ENCODE results near the gene ACOXL.

ACOXL gene

DNA sequence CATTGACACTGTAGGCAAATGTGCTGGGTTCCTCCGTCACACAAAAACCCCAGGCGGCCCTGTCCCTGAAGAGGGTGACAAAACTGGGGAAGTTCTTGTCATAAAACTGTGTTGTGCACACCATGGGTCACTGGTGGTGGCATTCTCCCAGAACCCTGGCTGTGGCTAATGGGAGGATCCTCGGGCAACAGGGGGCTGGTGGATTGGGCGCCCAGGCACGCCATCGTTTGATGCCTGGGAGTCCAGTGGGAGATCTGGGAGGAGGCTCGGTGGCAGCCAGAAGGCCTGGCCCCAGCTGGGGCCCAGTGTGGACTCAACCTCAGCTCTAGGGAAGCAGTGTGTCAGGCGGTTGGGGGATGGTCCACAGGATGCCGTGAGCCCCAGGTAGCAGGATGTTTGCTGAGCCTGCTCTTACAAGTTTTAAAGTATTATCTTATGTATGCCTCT lies 140.7 kb downstream of the ACOXL start:
- Histone ChIP-seq H3K4ac (ENCODE audit: low read depth, low read length) (no peak overlapping the region), H3K23ac (ENCODE audit: low read length) (no peak overlapping the region), H3K4me3 (ENCODE audit: low read depth, low read length) (no peak overlapping the region), H3K27ac (ENCODE audit: low read depth, low read length) (no peak overlapping the region), H3K9me3 (ENCODE audit: insufficient read depth, low read depth, low read length) (peaks cover 2% of the 10 kb centered on the region), H3K14ac (ENCODE audit: low read length) (no peak overlapping the region), H3K4me1 (ENCODE audit: control insufficient read depth in 1 of 2, insufficient read depth in 2 of 2, low read length in 2 of 2) (peaks cover 3 to 10% of the 10 kb centered on the region in 2 experiments), H2BK5ac (ENCODE audit: low read depth, low read length, poor library complexity) (no peak overlapping the region), H4K91ac (ENCODE audit: low read depth, low read length) (no peak overlapping the region), H4K12ac (ENCODE audit: low read depth, low read length) (no peak overlapping the region), H2BK120ac (ENCODE audit: insufficient read depth, low read length, poor library complexity) (no peak overlapping the region), H2BK12ac (ENCODE audit: low read length) (no peak overlapping the region), H3K4me2 (ENCODE audit: low read length) (no peak overlapping the region), H3K27me3 (ENCODE audit: insufficient read depth, low read length) (no peaks in the 10 kb centered on the region), H3K9ac (ENCODE audit: low read length) (no peak overlapping the region), H4K8ac (ENCODE audit: low read depth, low read length) (no peak overlapping the region), H3K18ac (ENCODE audit: low read length) (no peak overlapping the region), H2AFZ (ENCODE audit: insufficient read depth, low read length, poor library complexity) (no peak overlapping the region), H3K79me1 (ENCODE audit: low read length) (no peaks in the 10 kb centered on the region), H3K36me3 (ENCODE audit: control insufficient read depth in 1 of 2, insufficient read depth in 2 of 2, low read length in 2 of 2) (no peaks in the 10 kb centered on the region), H2AK5ac (ENCODE audit: low read length) (no peak overlapping the region), H3K79me2 (ENCODE audit: control insufficient read depth, insufficient read depth, low read length, poor library complexity) (no peaks in the 10 kb centered on the region)
- WGBS (ENCODE audit: extremely low coverage, insufficient coverage, insufficient read length) = no CpG with 5 or more reads among the region's 9 CpGs
- DNase-seq = no peak

GRCh38 chr2:110873597-110874452 lies 141.5 kb downstream of the ACOXL start:
- Histone ChIP-seq H3K27ac (ENCODE audit: low read depth, low read length) (no peak overlapping the region), H2AK5ac (ENCODE audit: low read length) (no peak overlapping the region), H3K27me3 (ENCODE audit: insufficient read depth, low read length) (no peaks in the 10 kb centered on the region), H4K91ac (ENCODE audit: low read depth, low read length) (no peak overlapping the region), H3K4ac (ENCODE audit: low read depth, low read length) (no peak overlapping the region), H2AFZ (ENCODE audit: insufficient read depth, low read length, poor library complexity) (no peak overlapping the region), H2BK120ac (ENCODE audit: insufficient read depth, low read length, poor library complexity) (no peak overlapping the region), H2BK12ac (ENCODE audit: low read length) (no peak overlapping the region), H3K4me1 (ENCODE audit: control insufficient read depth in 1 of 2, insufficient read depth in 2 of 2, low read length in 2 of 2) (peaks cover 3 to 10% of the 10 kb centered on the region in 2 experiments), H4K8ac (ENCODE audit: low read depth, low read length) (no peak overlapping the region), H3K9ac (ENCODE audit: low read length) (no peak overlapping the region), H3K4me2 (ENCODE audit: low read length) (no peak overlapping the region), H3K79me2 (ENCODE audit: control insufficient read depth, insufficient read depth, low read length, poor library complexity) (no peaks in the 10 kb centered on the region), H3K9me3 (ENCODE audit: insufficient read depth, low read depth, low read length) (peaks cover 2% of the 10 kb centered on the region), H3K79me1 (ENCODE audit: low read length) (no peaks in the 10 kb centered on the region), H3K4me3 (ENCODE audit: low read depth, low read length) (no peak overlapping the region), H4K12ac (ENCODE audit: low read depth, low read length) (no peak overlapping the region), H3K23ac (ENCODE audit: low read length) (no peak overlapping the region), H3K14ac (ENCODE audit: low read length) (no peak overlapping the region), H2BK5ac (ENCODE audit: low read depth, low read length, poor library complexity) (no peak overlapping the region), H3K36me3 (ENCODE audit: control insufficient read depth in 1 of 2, insufficient read depth in 2 of 2, low read length in 2 of 2) (no peaks in the 10 kb centered on the region), H3K18ac (ENCODE audit: low read length) (no peak overlapping the region)
- no peak for DNase-seq
- no CpG with 5 or more reads among the region's 17 CpGs for WGBS (ENCODE audit: extremely low coverage, insufficient coverage, insufficient read length)

GRCh38 chr2:110874453-110875383 lies 142.3 kb downstream of the ACOXL start:
- H3K4me2 ChIP-seq (ENCODE audit: low read length) = no peak overlapping the region
- H4K91ac ChIP-seq (ENCODE audit: low read depth, low read length) = no peak overlapping the region
- H3K4me3 ChIP-seq (ENCODE audit: low read depth, low read length) = no peak overlapping the region
- H3K23ac ChIP-seq (ENCODE audit: low read length) = no peak overlapping the region
- no peaks in the 10 kb centered on the region for H3K36me3 ChIP-seq (ENCODE audit: control insufficient read depth in 1 of 2, insufficient read depth in 2 of 2, low read length in 2 of 2)
- H4K12ac ChIP-seq (ENCODE audit: low read depth, low read length) = no peak overlapping the region
- H3K27ac ChIP-seq (ENCODE audit: low read depth, low read length) = no peak overlapping the region
- H3K18ac ChIP-seq (ENCODE audit: low read length) = no peak overlapping the region
- H3K9ac ChIP-seq (ENCODE audit: low read length) = no peak overlapping the region
- no peak overlapping the region for H2AFZ ChIP-seq (ENCODE audit: insufficient read depth, low read length, poor library complexity)
- H2BK12ac ChIP-seq (ENCODE audit: low read length) = no peak overlapping the region
- H3K9me3 ChIP-seq (ENCODE audit: insufficient read depth, low read depth, low read length) = peaks cover 2% of the 10 kb centered on the region
- no CpG with 5 or more reads among the region's 24 CpGs for WGBS (ENCODE audit: extremely low coverage, insufficient coverage, insufficient read length)
- H3K4ac ChIP-seq (ENCODE audit: low read depth, low read length) = no peak overlapping the region
- no peak overlapping the region for H2BK5ac ChIP-seq (ENCODE audit: low read depth, low read length, poor library complexity)
- DNase-seq = no peak
- H3K27me3 ChIP-seq (ENCODE audit: insufficient read depth, low read length) = no peaks in the 10 kb centered on the region
- no peaks in the 10 kb centered on the region for H3K79me2 ChIP-seq (ENCODE audit: control insufficient read depth, insufficient read depth, low read length, poor library complexity)
- no peak overlapping the region for H3K14ac ChIP-seq (ENCODE audit: low read length)
- H4K8ac ChIP-seq (ENCODE audit: low read depth, low read length) = no peak overlapping the region
- no peaks in the 10 kb centered on the region for H3K79me1 ChIP-seq (ENCODE audit: low read length)
- H2AK5ac ChIP-seq (ENCODE audit: low read length) = no peak overlapping the region
- no peak overlapping the region for H2BK120ac ChIP-seq (ENCODE audit: insufficient read depth, low read length, poor library complexity)
- peaks cover 3 to 10% of the 10 kb centered on the region in 2 experiments for H3K4me1 ChIP-seq (ENCODE audit: control insufficient read depth in 1 of 2, insufficient read depth in 2 of 2, low read length in 2 of 2)

DNA sequence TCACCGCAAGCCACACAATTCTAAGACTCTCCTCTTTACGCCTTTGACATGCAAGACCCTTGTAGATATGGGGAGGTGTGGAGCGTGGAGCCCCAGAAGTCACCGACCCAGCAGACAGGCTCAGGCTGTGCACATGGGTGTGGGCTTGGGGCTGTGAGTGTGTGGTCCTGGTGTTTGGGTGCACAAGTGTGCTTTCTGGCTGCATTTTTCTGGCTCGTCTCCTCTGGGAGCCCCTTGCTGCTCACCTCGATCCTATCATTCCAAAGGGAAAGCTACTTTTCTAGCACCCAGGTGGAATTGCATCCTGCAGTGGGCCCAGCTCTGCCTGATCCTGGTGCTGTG lies 143.0 kb downstream of the ACOXL start:
- Histone ChIP-seq H3K36me3 (ENCODE audit: control insufficient read depth in 1 of 2, insufficient read depth in 2 of 2, low read length in 2 of 2) (no peaks in the 10 kb centered on the region), H3K14ac (ENCODE audit: low read length) (no peak overlapping the region), H2AFZ (ENCODE audit: insufficient read depth, low read length, poor library complexity) (no peak overlapping the region), H3K4me2 (ENCODE audit: low read length) (no peak overlapping the region), H3K9ac (ENCODE audit: low read length) (no peak overlapping the region), H2BK5ac (ENCODE audit: low read depth, low read length, poor library complexity) (no peak overlapping the region), H2AK5ac (ENCODE audit: low read length) (no peak overlapping the region), H3K4me3 (ENCODE audit: low read depth, low read length) (no peak overlapping the region), H3K27ac (ENCODE audit: low read depth, low read length) (no peak overlapping the region), H2BK120ac (ENCODE audit: insufficient read depth, low read length, poor library complexity) (no peak overlapping the region), H4K91ac (ENCODE audit: low read depth, low read length) (no peak overlapping the region), H3K9me3 (ENCODE audit: insufficient read depth, low read depth, low read length) (peaks cover 2% of the 10 kb centered on the region), H3K79me1 (ENCODE audit: low read length) (no peaks in the 10 kb centered on the region), H3K4me1 (ENCODE audit: control insufficient read depth in 1 of 2, insufficient read depth in 2 of 2, low read length in 2 of 2) (peaks cover 3 to 10% of the 10 kb centered on the region in 2 experiments), H2BK12ac (ENCODE audit: low read length) (no peak overlapping the region), H3K4ac (ENCODE audit: low read depth, low read length) (no peak overlapping the region), H3K27me3 (ENCODE audit: insufficient read depth, low read length) (no peaks in the 10 kb centered on the region), H3K23ac (ENCODE audit: low read length) (no peak overlapping the region), H4K8ac (ENCODE audit: low read depth, low read length) (no peak overlapping the region), H3K18ac (ENCODE audit: low read length) (no peak overlapping the region), H3K79me2 (ENCODE audit: control insufficient read depth, insufficient read depth, low read length, poor library complexity) (no peaks in the 10 kb centered on the region), H4K12ac (ENCODE audit: low read depth, low read length) (no peak overlapping the region)
- WGBS (ENCODE audit: extremely low coverage, insufficient coverage, insufficient read length) = no CpG with 5 or more reads among the region's 6 CpGs
- no peak for DNase-seq
